GM21723 (cell line): ENCODE results near the gene RB1.
A peak's percentile ranks its signal among the peaks of the same experiment; 100 is the strongest.
"Not testable (repeated sequence)": the region's sequence is repeated elsewhere in the genome, so short reads cannot be mapped to it uniquely, and the experiment has no call there.

Experiments used
- ATAC-seq: cut with Tn5 transposase; IDR thresholded peaks from one replicate; pipeline ENCODE4 v1.9.1; 2021; ENCODE audit warnings: mild to moderate bottlenecking, moderate library complexity; ENCODE audit not compliant: unreplicated experiment

The RB1 gene

DNA sequence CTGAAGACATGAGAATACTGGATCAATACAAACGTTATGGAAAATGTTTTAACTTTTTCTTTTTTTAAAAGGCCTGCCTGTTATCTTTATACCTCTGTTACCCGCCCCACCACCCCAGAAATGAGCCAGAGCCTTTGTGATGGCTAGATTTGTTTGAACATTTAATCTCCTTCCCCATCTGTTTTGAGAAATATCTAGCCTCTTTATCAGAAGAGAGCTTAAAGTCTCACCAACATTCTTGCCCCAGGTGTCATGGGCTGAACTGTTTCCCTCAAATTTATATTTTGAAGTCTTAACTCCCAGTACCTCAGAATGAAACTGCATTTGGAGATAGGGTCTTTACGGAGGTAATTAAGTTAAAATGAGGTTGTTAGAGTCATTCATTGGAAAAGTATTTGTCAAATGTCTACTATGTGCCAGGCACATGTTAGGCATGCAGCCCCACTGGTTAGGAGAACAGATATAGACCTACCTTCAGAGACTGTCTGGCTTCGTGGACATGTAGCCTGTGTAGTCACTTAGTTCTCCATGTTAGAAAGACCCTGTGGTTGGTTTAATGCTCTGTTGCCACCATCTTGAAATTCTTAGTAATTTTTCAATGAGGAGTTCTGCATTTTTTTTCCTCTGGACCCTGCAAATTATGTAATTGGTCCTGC lies 6.3 kb upstream of the RB1 start:
- ATAC-seq, result no peak

DNA sequence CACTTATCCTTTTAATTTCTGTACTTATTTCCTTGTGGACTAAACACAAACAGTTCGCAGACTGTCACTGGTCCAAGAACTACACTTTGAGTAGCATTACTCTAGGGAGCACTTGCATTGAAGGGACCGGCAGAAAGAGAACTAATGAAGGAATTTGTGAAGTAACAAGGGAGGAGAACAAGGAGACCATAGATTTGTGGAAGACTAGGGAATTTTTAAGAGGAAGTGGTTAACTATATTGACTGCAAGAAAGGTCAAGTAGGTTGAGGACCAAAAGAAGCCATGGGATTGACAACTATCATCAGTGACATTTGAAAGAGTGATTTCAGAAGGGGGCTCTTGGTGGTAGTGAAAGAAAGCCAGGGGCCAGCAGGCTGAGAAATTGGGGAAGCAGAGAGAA lies 4.0 kb upstream of the RB1 start:
- no peak for ATAC-seq

- ATAC-seq, result peak; percentile 19
Observed at GRCh38 chr13:48302871-48303358, 636 bp upstream of the RB1 start.

DNA sequence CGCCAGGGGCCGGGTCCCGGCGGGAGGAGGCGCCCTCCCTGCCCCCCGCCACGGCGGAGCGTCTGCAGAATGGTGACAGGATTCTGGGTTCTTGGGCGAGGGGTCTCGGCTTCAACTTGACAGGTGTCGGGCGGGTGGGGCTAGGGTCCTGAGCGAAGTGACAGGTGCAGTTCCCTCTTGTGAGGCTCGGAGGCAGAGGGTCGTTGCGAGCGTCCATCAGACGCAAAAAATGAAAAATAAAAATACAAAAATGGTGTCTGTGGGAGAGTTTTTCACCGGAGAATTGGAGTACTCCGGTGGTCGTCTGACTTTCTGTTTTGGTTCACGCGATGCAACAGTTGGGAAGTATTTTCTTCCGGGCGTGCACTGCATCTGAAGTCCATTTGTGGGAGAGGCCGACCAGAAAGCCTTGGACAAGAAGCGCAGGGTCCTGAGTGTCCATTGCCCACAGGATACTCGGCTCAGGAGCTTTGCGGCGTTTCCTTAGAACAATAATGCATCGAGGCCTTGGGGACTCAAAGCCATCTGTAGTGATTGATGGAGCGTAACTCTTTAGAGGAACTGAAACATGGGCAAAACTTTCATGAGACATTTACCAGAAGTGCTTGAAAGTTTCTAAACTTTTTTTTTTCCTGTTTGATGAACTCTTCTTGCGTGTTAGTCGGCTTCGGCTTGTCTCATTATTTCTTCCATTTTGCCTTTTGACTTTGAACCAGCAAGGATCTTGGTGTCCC lies 759 bp downstream of the RB1 start:
- peak; percentile 77 for ATAC-seq

- ATAC-seq, result no peak
Observed at GRCh38 chr13:48311223-48311622, 7.7 kb downstream of the RB1 start.

GRCh38 chr13:48315969-48316650 lies 12.6 kb downstream of the RB1 start:
- no peak for ATAC-seq

DNA sequence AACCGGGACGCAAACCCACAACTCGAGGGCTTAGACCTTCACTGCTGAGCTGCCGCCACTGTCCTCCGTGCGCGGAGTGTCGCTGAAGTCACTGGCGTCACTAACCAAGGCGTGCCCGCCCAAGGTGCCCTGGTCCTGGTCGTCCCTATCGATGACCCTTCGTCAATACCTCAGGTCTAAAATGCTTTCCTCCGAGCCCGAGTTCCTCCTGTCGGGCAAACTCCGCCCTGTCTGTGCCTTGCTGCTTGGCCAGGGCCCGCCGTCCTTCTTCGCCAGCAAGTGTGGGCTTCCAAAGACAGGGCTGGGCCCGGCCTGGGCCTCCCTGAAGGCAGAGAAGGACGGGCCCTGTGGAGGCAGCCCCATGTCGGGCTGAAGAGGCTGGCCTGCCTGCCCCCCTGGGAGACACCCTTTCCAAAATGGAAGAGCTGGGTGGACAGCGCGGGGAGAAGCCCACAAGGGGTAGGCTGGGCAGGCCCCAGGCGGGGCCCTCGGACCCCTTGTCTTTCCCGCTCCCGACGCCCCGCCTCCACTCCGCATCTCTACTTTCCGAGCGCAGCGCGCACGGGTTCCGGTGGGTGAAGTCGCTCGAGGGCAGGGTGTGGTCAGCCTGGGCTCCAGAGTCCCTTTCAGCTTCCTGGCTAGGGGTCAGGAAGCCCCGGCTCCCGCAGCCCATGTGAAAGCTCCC lies 13.4 kb downstream of the RB1 start:
- ATAC-seq, result no peak

- ATAC-seq, result no peak
Observed at GRCh38 chr13:48317511-48318376, 14.2 kb downstream of the RB1 start.

DNA sequence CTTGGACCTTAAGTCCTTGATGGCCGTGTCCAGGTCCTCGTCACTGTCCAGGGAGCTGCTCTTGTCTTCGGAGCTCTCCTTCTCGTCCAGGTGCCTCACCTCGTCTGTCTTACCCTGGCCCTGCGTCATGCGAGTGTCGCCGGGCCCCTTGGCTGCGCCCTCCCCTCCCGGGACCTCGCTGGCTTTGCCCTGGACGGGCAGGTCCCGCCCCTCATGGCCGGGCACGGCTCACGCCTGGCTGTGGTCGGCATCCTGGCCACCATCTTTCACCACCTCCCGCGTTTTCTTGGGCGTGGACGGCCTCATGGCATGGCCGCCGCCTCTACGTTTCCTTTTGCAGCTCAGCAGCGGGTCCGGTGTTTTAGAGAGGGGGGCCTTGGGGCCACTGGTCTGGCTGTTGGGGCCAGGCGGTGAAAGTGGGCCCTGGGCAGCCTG lies 14.8 kb downstream of the RB1 start:
- ATAC-seq, result no peak

GRCh38 chr13:48318821-48319511 lies 15.4 kb downstream of the RB1 start:
- ATAC-seq, result no peak

GRCh38 chr13:48319531-48320398 lies 16.2 kb downstream of the RB1 start:
- no peak for ATAC-seq

DNA sequence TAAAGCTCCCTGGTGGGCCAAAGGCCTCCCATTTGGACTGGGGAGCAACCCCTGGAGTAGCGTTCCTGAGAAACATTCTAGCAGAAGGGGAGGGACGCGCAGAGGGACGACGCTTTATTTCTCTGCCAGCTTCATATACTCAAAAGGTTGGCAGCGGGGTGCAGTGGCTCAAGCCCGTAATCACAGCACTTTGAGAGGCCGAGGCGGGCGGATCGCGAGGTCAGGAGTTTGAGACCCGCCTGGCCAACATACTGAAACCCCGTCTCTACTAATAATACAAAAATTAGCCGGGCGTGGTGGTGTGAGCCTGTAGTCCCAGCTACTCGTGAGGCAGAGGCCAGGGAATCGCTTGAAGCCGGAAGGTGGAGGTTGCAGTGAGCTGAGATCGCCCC lies 16.8 kb downstream of the RB1 start:
- ATAC-seq, result no peak

DNA sequence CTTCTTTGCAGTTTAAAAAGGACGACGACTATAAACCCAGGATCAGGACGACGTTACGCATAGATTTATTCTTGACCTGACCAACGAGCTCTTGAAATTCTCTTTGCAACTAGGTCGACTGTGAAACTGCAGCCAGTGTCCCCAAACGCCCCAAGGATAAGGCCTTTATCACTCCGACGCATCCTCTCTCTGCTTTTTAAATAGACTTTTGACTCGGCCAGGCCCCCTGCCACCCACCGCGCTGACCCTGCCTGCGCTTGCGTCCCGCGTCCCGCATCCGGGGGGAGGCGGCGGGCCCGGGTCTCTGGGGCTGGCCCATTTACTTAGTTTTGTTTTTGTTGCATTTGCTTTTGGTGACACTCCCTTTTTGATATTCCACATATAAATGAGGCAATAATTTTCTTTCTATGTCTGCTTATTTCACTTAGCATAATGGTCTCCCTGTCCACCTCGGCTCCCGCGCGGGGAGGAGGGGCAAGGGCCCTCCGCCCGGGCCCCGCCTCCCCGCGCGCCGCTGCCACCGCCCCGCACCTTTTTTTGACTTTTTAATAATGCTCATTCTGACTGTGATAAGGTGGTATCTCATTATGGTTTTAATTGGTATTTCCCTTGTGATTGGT lies 17.4 kb downstream of the RB1 start:
- no peak for ATAC-seq

DNA sequence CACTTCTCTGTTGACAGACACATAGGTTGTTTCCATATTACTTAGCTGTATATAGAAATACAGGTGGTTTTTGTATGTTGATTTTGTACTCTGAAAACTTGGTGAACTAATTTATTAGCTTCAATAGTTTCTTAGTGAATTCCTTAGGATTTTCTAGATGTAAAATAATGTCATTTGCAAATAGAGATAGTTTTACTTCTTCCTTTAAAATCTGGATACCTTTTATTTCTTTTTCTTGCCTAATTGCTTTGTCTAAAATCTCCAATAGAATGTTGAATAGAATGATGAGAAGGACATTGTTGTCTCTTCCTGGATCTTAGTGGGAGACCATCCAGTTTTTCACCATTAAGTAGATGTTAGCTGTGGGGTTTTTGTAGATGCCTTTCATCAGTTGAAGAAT lies 18.7 kb downstream of the RB1 start:
- no peak for ATAC-seq

- ATAC-seq, result no peak
Observed at GRCh38 chr13:48333976-48334375, 30.4 kb downstream of the RB1 start.

- ATAC-seq, result no peak
Observed at GRCh38 chr13:48334534-48335127, 31.1 kb downstream of the RB1 start.

GRCh38 chr13:48339198-48339597 lies 35.6 kb downstream of the RB1 start:
- ATAC-seq, result not testable (repeated sequence)

GRCh38 chr13:48344264-48344663 lies 40.7 kb downstream of the RB1 start:
- no peak for ATAC-seq
